ENCODE results near the gene DGKB. TPM values are rescaled to one million over a fixed set of nuclear protein-coding genes. Genes with fewer than 3 reads are reported as not detected.

The DGKB gene
- total RNA-seq, 4 donors from 2014 or later, result 0.40 to 3.8 (median 0.82) TPM; not detected in 1

DNA sequence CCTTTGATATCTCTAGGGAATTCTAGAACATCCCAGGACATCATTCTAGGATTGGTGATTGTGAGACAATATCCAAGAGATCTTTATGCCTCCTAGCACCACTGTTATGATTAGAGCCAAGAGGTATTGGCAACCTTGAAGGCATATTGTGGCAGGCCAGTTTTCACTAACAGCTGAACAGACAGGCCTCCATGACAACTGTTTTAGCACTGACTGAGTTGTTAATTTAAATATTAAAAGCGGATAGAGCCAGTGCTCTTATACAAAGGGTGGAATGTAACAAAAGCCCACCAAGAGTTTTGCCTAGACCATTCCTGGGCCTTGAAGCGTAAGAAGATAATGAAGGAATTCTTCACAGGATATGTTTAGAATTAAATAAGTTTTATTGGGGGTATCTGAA, 131.9 kb downstream of the DGKB start:
- Histone ChIP-seq H3K4me1 (no peaks in the 10 kb centered on the region), H3K4me3 (no peak overlapping the region), H3K27ac (no peak overlapping the region), H3K27me3 (no peaks in the 10 kb centered on the region), H3K36me3 (no peaks in the 10 kb centered on the region), H3K9me3 (no peaks in the 10 kb centered on the region)
- in situ Hi-C loops (cut with MboI; ENCODE audit: low pct_ligation_motif_present in 1 of 4, low pct_unique_long_range_greater_than_20kb in 1 of 4, low sequenced_read_pairs in 3 of 4) (no loop called here), intact Hi-C loops (cut with DNase I; ENCODE audit: low total_unique reads) (no loop called here)
- WGBS, 2 donors (ENCODE audit: low coverage in 1 of 2), result 85 to 100% methylated on average over 2 of the region's 2 CpGs
- TF ChIP-seq, protein P1, sequence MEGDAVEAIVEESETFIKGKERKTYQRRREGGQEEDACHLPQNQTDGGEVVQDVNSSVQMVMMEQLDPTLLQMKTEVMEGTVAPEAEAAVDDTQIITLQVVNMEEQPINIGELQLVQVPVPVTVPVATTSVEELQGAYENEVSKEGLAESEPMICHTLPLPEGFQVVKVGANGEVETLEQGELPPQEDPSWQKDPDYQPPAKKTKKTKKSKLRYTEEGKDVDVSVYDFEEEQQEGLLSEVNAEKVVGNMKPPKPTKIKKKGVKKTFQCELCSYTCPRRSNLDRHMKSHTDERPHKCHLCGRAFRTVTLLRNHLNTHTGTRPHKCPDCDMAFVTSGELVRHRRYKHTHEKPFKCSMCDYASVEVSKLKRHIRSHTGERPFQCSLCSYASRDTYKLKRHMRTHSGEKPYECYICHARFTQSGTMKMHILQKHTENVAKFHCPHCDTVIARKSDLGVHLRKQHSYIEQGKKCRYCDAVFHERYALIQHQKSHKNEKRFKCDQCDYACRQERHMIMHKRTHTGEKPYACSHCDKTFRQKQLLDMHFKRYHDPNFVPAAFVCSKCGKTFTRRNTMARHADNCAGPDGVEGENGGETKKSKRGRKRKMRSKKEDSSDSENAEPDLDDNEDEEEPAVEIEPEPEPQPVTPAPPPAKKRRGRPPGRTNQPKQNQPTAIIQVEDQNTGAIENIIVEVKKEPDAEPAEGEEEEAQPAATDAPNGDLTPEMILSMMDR (IDR thresholded peaks at IDR 0.05), result no peak
- TF ChIP-seq EP300 (IDR thresholded peaks at IDR 0.05; ENCODE audit: low read depth) (no peak), POLR2A (IDR thresholded peaks at IDR 0.05) (no peak), POLR2AphosphoS5 (IDR thresholded peaks at IDR 0.05) (no peak)
- DNase-seq, result no peak

DNA sequence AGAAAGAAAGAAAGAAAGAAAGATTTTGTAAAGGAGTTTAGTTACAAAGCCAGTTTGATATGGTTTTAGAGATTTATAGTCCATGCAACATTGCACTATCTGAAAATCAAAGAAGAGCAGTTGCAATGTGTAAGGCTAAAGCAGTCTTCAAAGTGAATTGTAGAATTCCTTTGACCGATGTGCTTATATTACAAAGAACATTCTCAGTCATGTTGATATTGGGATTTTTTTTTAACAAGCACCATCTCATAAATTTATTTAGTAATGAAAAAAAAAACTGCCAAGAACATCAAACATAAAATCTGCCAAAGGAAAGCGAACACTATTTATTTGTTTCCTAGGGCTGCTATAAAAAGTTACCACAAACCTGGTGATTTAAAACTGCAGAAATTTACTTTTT, 133.3 kb downstream of the DGKB start:
- in situ Hi-C loops (cut with MboI; ENCODE audit: low pct_ligation_motif_present in 1 of 4, low pct_unique_long_range_greater_than_20kb in 1 of 4, low sequenced_read_pairs in 3 of 4), result no loop called here
- intact Hi-C loops (cut with DNase I; ENCODE audit: low total_unique reads), result no loop called here
- no peaks in the 10 kb centered on the region for H3K9me3 ChIP-seq
- no peak for TF ChIP-seq EP300 (IDR thresholded peaks at IDR 0.05; ENCODE audit: low read depth)
- no peak for TF ChIP-seq POLR2A (IDR thresholded peaks at IDR 0.05)
- TF ChIP-seq, protein P1 (IDR thresholded peaks at IDR 0.05), result no peak
- no peak for TF ChIP-seq POLR2AphosphoS5 (IDR thresholded peaks at IDR 0.05)
- DNase-seq, result no peak
- no peaks in the 10 kb centered on the region for H3K27me3 ChIP-seq
- H3K36me3 ChIP-seq, result no peaks in the 10 kb centered on the region
- H3K27ac ChIP-seq, result no peak overlapping the region
- H3K4me3 ChIP-seq, result no peak overlapping the region
- no peaks in the 10 kb centered on the region for H3K4me1 ChIP-seq
- WGBS, 2 donors (ENCODE audit: low coverage in 1 of 2), result 44 to 51% methylated on average over 2 of the region's 2 CpGs

DNA sequence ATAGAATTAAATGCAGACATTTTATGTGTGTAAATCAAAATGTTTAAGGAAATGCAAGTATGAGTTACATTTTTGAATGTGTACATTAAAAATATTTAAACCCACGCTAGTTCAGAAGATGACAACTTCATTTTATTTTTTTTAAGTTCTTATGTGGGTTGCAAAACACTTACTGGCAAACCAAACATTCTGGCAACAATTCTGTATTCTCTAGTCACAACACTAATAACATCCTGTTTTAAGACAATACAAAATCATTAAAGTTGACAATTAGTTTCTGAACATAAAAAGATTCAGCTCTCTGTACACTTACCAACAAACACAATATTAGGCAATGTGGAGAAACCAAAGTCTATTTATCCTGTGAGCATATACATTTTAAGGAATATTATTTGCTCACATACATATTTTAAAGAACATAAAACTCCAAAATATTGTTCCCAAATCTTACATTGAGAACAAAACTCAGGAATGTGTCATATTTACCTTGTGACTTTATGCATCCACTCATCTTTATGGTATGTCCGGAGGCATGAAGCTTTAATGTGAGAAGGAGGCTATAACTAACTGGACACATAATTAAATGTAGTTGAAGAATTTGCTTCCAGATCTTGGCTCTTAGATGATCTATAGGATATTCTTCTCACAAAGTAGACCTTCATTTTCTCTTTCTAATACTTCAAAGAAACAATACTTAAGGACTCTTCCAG, 134.7 kb downstream of the DGKB start:
- TF ChIP-seq POLR2AphosphoS5 (IDR thresholded peaks at IDR 0.05) (no peak), POLR2A (IDR thresholded peaks at IDR 0.05) (no peak)
- Histone ChIP-seq H3K27ac (no peak overlapping the region), H3K4me3 (no peak overlapping the region), H3K9me3 (no peaks in the 10 kb centered on the region), H3K4me1 (no peaks in the 10 kb centered on the region), H3K27me3 (no peaks in the 10 kb centered on the region), H3K36me3 (no peaks in the 10 kb centered on the region)
- intact Hi-C loops (cut with DNase I; ENCODE audit: low total_unique reads), result no loop called here
- no peak for DNase-seq
- in situ Hi-C loops (cut with MboI; ENCODE audit: low pct_ligation_motif_present in 1 of 4, low pct_unique_long_range_greater_than_20kb in 1 of 4, low sequenced_read_pairs in 3 of 4), result no loop called here
- 62 to 73% methylated on average over 2 of the region's 2 CpGs for WGBS, 2 donors (ENCODE audit: low coverage in 1 of 2)

DNA sequence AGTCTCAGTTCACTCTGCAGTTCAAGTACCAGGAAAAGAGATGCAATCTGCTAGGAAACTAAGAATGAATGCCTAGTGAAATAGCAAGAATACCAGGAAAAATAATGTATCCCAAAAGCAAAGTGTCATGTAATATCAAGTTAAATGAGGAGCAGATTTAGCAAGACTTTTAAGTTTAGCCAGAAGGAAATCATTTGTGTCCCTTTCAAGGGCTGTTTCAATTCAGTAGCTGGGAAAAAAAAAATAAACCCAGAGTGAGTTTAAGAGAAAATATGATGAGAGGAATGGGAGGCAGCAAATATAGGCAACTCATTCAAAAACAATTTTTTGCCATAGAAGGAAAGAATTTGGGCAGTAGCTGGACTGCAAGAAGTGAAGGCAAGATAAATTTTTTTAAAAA, 135.8 kb downstream of the DGKB start:
- Histone ChIP-seq H3K9me3 (no peaks in the 10 kb centered on the region), H3K4me1 (peaks cover 0 to 4% (median 0%) of the 10 kb centered on the region in 4 donors), H3K27me3 (no peaks in the 10 kb centered on the region), H3K4me3 (no peak overlapping the region), H3K36me3 (no peaks in the 10 kb centered on the region), H3K27ac (no peak overlapping the region)
- DNase-seq, result no peak
- in situ Hi-C loops (cut with MboI; ENCODE audit: low pct_ligation_motif_present in 1 of 4, low pct_unique_long_range_greater_than_20kb in 1 of 4, low sequenced_read_pairs in 3 of 4) (no loop called here), intact Hi-C loops (cut with DNase I; ENCODE audit: low total_unique reads) (no loop called here)
- TF ChIP-seq POLR2AphosphoS5 (IDR thresholded peaks at IDR 0.05) (no peak), EP300 (IDR thresholded peaks at IDR 0.05; ENCODE audit: low read depth) (no peak), POLR2A (IDR thresholded peaks at IDR 0.05) (no peak)
- TF ChIP-seq, protein P1 (IDR thresholded peaks at IDR 0.05), result no peak

DNA sequence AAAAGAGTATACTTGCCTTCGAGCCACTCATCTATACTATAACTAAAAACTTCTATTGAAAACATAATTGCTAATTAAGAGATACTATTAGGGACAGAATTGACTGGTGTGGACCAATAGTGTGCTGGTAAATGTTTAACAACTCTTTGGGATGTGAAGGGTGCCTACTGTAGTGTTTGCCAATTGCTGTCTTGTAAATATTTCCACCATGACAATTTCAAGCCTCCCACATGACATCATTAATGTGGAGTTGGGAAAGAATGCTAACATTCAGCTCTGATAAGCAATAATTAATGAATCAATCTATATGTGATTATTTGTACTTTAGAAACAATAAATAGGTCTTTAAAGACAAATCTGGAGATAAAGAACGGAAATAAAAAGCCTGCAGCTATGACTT, 136.8 kb downstream of the DGKB start:
- WGBS, 2 donors (ENCODE audit: low coverage in 1 of 2), result 67 to 77% methylated on average over 2 of the region's 2 CpGs
- TF ChIP-seq, protein P1 (IDR thresholded peaks at IDR 0.05), result no peak
- TF ChIP-seq EP300 (IDR thresholded peaks at IDR 0.05; ENCODE audit: low read depth), result no peak
- TF ChIP-seq POLR2A (IDR thresholded peaks at IDR 0.05), result no peak
- no peak for TF ChIP-seq POLR2AphosphoS5 (IDR thresholded peaks at IDR 0.05)
- no peaks in the 10 kb centered on the region for H3K27me3 ChIP-seq
- no peaks in the 10 kb centered on the region for H3K9me3 ChIP-seq
- no peaks in the 10 kb centered on the region for H3K36me3 ChIP-seq
- DNase-seq, result no peak
- H3K4me3 ChIP-seq, result no peak overlapping the region
- intact Hi-C loops (cut with DNase I; ENCODE audit: low total_unique reads), result no loop called here
- peaks cover 0 to 13% (median 0%) of the 10 kb centered on the region in 4 donors for H3K4me1 ChIP-seq
- no peak overlapping the region for H3K27ac ChIP-seq
- in situ Hi-C loops (cut with MboI; ENCODE audit: low pct_ligation_motif_present in 1 of 4, low pct_unique_long_range_greater_than_20kb in 1 of 4, low sequenced_read_pairs in 3 of 4), result no loop called here
